NCI-H1092 (cell line): ENCODE data around the gene ANO1.

Experiments
- DNase-seq: peaks from one replicate; lab custom pipeline; 2025; lab: John Stamatoyannopoulos, UW

ANO1 gene

GRCh38 chr11:70116386-70117065, 38.4 kb downstream of the ANO1 start:
- DNase-seq: no peak

GRCh38 chr11:70117567-70118145, 39.5 kb downstream of the ANO1 start:
- no peak for DNase-seq

- DNase-seq: no peak
These were observed 40.5 kb downstream of the ANO1 start for GRCh38 chr11:70118642-70119041.

- DNase-seq: no peak
These were observed 41.4 kb downstream of the ANO1 start for GRCh38 chr11:70119502-70119901.

GRCh38 chr11:70120674-70121073, 42.6 kb downstream of the ANO1 start:
- no peak for DNase-seq

GRCh38 chr11:70122490-70123198, 44.5 kb downstream of the ANO1 start:
- DNase-seq: no peak

DNA sequence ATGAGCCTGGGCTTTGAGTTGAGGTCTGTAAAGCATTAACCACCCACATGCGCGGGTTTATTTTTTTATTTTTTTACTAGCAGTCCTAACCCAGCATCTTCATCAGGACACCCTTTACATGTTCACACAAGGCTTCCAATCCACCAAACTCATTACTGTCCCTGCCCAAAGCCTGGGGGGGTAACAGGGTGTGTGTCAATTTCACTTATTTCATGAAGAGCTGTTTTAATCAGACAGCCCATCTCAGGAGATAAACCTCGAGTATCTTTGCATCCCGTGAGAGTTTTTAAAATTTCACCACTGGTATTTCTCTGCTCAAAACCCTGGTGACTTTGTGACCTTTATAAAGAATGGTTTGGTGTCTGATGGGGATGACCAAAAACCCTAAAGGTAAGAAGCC, 45.6 kb downstream of the ANO1 start:
- DNase-seq: no peak

GRCh38 chr11:70124321-70125000, 46.3 kb downstream of the ANO1 start:
- DNase-seq: no peak

DNA sequence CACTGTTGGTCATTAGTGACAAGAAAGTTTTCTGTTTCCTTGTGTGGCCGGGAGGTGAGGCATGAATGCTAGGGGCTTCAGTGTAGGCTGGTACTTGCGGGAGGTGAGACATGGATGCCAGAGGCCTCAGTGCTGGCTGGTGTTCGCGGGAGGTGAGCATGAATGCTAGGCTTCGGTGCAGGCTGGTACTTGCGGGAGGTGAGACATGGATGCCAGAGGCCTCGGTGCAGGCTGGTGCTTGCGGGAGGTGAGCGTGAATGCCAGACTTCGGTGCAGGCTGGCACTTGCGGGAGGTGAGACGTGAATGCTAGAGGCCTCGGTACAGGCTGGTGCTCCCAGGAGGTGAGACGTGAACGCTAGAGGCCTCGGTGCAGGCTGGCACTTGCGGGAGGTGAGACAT, 48.4 kb downstream of the ANO1 start:
- no peak for DNase-seq

DNA sequence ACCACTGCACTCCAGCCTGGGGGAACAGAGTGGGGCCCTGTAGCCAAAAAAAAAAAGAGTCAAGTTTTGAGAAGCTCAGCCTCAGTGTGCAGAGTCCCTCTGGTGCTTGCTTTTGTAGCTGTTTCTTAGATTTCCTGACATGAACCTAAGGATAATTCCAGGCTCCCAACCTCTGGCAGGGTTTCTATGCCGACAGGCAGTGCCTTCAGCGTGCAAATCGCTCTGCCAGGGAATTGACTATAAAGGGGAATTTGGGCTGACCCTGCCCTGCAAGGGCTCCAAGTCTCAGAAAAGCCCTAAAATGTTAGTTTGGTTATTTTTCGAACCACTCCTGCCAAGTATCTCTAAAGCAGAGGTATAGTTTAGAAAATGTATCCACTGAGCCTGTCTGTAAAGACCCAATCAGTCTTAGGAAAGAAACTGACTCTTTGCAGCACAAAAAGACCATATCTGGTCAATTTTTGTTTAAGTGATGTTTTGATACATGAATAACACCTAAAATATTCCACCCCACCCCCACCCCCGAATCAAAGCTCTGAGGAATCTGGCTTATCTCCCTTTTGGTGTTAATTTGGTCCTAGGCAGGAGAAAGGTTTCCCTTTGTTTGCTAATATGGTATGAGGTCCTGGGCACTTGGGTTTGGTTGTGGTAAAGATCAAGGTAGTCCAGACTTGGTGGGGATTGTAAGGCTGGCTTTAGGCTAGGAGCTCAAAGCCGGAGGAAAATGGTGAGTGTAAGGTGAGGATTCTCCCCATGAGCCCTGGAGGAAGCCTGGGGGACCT, 49.7 kb downstream of the ANO1 start:
- no peak for DNase-seq

DNA sequence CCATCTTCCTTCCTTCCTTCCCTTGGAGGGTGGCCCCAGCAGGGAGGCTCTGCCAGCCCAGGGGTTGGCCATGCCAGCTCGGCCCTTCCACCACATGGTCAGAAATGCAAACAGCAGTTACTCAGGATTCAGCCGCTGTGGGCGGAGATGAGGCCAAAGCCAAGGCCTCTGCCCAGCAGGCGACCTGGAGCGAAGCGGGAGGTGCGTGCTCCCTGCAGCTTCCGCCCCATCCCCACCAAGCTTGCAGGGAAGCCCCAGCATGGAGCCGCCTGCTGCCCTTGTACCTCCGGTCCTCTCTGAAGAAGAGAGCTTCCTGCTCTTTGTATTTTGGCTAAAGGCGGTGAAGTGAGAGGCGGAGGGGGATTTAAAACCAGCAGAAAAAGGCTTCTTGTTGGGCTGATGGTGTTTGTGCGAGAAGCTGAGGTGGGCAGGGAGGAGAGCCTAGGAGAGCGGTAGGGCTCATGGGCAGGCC, 50.4 kb downstream of the ANO1 start:
- peak; percentile 15 for DNase-seq

DNA sequence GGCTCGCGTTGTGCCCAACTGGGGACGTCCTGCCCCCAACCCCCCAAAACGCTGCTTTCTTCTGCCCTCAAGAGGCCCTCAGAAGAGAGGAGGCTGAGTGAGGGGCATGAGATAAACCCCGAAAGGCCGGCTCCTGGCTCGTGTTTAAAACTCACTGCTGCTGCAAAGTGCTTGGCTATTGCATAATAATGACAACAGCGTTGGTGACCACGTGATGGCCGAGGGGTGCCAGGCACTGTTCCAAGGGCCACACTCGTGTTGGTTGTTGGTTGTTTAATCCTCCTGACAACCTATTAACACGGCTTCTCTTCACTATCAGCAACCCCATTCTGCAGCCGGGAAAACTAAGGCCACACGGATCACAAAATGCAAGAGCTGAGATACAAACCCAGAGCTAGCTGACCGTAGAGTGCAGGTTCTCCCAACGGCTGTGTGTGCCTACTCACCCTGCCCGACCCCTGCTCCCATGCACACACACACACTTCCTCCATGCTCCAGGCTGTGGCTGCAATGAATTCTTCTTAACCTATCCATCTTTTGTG, 51.0 kb downstream of the ANO1 start:
- no peak for DNase-seq

GRCh38 chr11:70130636-70131035, 52.5 kb downstream of the ANO1 start:
- no peak for DNase-seq

GRCh38 chr11:70131606-70132190, 53.6 kb downstream of the ANO1 start:
- DNase-seq: no peak

DNA sequence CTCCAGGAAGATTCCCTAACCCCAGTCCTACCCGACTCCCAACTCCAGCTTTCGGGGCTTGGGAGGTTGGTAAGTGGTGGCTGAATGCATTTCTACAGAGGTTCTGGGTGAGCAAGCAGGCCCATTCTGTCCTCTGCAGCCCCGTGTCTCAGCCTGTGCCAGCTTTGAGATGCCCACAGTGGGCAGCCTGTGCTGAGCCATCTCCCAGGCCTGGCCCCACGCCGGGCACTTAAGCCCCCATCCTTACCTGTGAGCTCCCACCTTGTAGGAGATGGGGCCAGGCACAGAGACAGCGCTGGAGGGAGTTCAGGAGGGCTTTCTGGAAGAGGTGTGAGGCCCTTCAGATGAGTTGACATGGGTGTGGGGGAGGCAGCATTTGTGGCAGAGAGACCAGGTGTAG, 54.5 kb downstream of the ANO1 start:
- DNase-seq: no peak

DNA sequence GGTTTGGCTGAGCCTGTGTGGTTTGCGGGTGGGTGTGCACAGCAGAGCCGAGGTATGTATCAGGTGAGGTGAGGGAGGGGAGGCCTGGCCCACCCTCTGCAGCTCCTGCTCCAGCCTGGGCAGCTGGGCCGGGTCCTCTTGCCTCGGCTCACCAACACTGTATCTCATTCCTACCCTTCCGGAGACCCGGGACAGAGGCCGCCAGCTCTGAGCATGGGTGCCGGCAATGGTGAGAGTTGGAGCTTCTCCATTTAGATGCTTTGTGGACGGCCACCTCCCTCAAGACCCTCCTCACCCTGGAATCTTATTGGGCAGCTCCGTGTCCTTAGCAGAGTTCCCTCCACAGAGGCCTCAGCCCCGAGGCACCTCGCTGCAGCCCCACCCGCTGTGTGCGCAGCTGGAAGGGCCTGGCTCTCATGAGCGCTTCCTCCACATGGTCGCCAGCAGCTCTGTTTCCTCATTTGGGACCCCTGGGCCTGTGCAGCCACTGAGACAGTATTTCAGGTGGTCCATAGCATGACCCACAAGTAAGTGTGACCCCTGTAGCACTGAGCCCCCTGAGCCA, 55.7 kb downstream of the ANO1 start:
- DNase-seq: no peak

GRCh38 chr11:70134490-70134889, 56.4 kb downstream of the ANO1 start:
- DNase-seq: no peak

DNA sequence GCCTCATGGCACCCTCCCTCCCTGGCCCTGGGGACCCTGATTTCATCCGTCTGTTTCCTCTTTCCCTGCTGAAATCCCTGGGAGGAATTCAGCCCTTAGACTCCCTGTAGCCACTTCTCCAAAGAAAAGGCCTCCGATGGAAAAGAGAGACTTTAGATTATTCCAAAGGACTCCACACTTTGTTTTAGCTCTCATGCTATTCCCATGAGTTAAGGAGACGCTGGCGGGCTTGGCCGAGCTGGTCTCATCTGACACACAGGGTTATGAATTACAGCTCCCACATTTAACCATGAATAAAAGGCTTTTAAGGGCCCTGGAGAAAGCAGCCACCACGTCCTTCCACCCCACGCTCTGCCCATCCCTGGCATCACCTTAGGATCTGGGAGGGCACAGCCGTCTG, 57.0 kb downstream of the ANO1 start:
- no peak for DNase-seq

DNA sequence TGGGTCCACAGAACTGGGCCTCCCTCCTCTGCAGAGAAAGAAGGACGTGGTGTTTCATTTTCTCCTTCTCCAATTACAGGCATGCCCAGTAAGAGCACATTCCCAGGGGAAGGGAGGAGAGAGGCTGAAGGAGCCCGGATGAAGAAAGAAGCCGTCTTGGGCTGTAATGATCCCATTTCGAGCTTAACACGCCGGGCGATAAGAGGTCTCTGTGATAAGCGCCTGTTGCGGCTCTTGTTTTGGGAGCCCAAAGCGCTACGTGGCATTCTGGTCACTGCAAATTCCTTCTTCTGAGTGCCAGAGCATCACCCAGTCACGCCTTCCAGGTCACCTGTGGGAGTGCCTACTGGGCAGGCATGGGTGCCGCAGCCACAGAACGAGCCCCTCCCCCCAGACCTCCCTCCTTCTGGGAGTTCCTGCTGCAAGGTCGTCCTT, 57.5 kb downstream of the ANO1 start:
- DNase-seq: no peak

- DNase-seq: no peak
These were observed 59.3 kb downstream of the ANO1 start for GRCh38 chr11:70137383-70137782.

- DNase-seq: no peak
These were observed 60.3 kb downstream of the ANO1 start for GRCh38 chr11:70138403-70138802.
